H1 (cell line): ENCODE data around the gene OR4K14. TPM values are rescaled to one million over a fixed set of nuclear protein-coding genes. Genes with fewer than 3 reads are reported as not detected.

Experiments used
- CTCF ChIA-PET: fragments of 300-600 bp; sonication (Branson Sonifier 250); formaldehyde crosslinking; loops from one replicate; lab custom pipeline; 2021; ENCODE audit not compliant: partially characterized antibody; lab: Charles Lee
- POLR2A ChIA-PET: fragments of 300-600 bp; sonication (Branson Sonifier 250); formaldehyde crosslinking; loops from one replicate; lab custom pipeline; 2021; ENCODE audit warnings: inconsistent platforms; ENCODE audit not compliant: partially characterized antibody; lab: Charles Lee
- DNase-seq, 2 experiments: peaks; one replicate each; pipeline versions ENCODE4 v3.0.0 to v3.0.0-alpha.2; 2010 to 2022; ENCODE audit warnings: low spot score in 2 of 2, low read depth in 1 of 2, mixed read lengths in 1 of 2
- FAIRE-seq: peaks from 2 replicates; lab custom pipeline; 2011; peaks lifted over from hg19 to GRCh38; lab: Jason Lieb, UNC
- H2AFZ ChIP-seq: 2 replicates; pipeline ENCODE4 v1.8.1; 2012; ENCODE audit warnings: low read length, inconsistent platforms
- H2AK5ac ChIP-seq: 2 replicates; pipeline ENCODE4 v1.6.1; 2013; ENCODE audit warnings: low read depth, low read length
- H2BK120ac ChIP-seq: replicated peaks from 2 replicates; pipeline ENCODE3; 2013; ENCODE audit warnings: low read depth, low read length, inconsistent platforms
- H2BK12ac ChIP-seq: 2 replicates; pipeline ENCODE4 v1.6.1; 2013; ENCODE audit warnings: low read depth, low read length
- H2BK15ac ChIP-seq: 2 replicates; pipeline ENCODE4 v1.6.1; 2013; ENCODE audit warnings: low read length
- H2BK20ac ChIP-seq: 2 replicates; pipeline ENCODE4 v1.6.1; 2013; ENCODE audit warnings: low read length
- H2BK5ac ChIP-seq: 2 replicates; pipeline ENCODE4 v1.6.1; 2013; ENCODE audit warnings: low read depth, low read length
- H3K14ac ChIP-seq: 2 replicates; pipeline ENCODE4 v1.6.1; 2013; ENCODE audit warnings: inconsistent platforms; ENCODE audit not compliant: insufficient read length
- H3K18ac ChIP-seq: 2 replicates; pipeline ENCODE4 v1.6.1; 2013; ENCODE audit warnings: low read length; ENCODE audit errors: extremely low read depth
- H3K23ac ChIP-seq: 2 replicates; pipeline ENCODE4 v1.6.1; 2013; ENCODE audit warnings: inconsistent platforms; ENCODE audit not compliant: insufficient read length
- H3K23me2 ChIP-seq: 2 replicates; pipeline ENCODE4 v1.6.1; 2013; ENCODE audit warnings: low read depth, low read length
- H3K27ac ChIP-seq: 2 replicates; pipeline ENCODE4 v1.6.1; 2011; ENCODE audit warnings: low read depth, low read length, inconsistent platforms
- H3K27me3 ChIP-seq, 4 experiments: replicated peaks in 1 of 4; 1 replicate in 1 of 4; 2 replicates in 3 of 4; pipeline versions ENCODE4 v1.6.1 to v1.8.1; 2011 to 2013; ENCODE audit warnings: low read length in 3 of 4, mild to moderate bottlenecking in 3 of 4, inconsistent platforms in 2 of 4, mixed read lengths in 2 of 4, moderate library complexity in 1 of 4; ENCODE audit not compliant: control insufficient read depth in 3 of 4, insufficient read depth in 3 of 4; ENCODE audit errors: extremely low read depth in 1 of 4
- H3K36me3 ChIP-seq, 4 experiments: 2 replicates each; pipeline versions ENCODE4 v1.6.1 to v1.8.1; 2011 to 2013; ENCODE audit warnings: mild to moderate bottlenecking in 4 of 4, low read length in 3 of 4, moderate library complexity in 2 of 4, control low read depth in 1 of 4, inconsistent platforms in 1 of 4; ENCODE audit not compliant: insufficient read depth in 4 of 4, control insufficient read depth in 2 of 4
- H3K4ac ChIP-seq: replicated peaks from 2 replicates; pipeline ENCODE3; 2013; ENCODE audit warnings: low read length, low read depth, mixed read lengths, inconsistent platforms; ENCODE audit not compliant: insufficient read length
- H3K4me1 ChIP-seq, 4 experiments: replicated peaks in 1 of 4; 1 replicate in 1 of 4; 2 replicates in 3 of 4; pipeline versions ENCODE4 v1.6.1 to v1.8.1; 2011 to 2013; ENCODE audit warnings: low read length in 3 of 4, inconsistent platforms in 2 of 4, mixed read lengths in 1 of 4; ENCODE audit not compliant: insufficient read depth in 4 of 4, control insufficient read depth in 3 of 4
- H3K4me2 ChIP-seq, 2 experiments: 2 replicates each; pipeline versions ENCODE4 v1.6.1 to v1.8.1; 2011 to 2013; ENCODE audit warnings: low read depth in 2 of 2, low read length in 2 of 2, control low read depth in 1 of 2, inconsistent platforms in 1 of 2, mild to moderate bottlenecking in 1 of 2; ENCODE audit not compliant: insufficient read depth in 1 of 2
- H3K4me3 ChIP-seq, 4 experiments: fragments of 200-600, 300-600 bp in 1 of 4; sonication (generic), shearing (Covaris generic), sonication (Bioruptor Twin) in 1 of 4; 2 replicates each; pipeline versions ENCODE4 v1.5.1 to v1.8.1; 2011 to 2016; ENCODE audit warnings: low read length in 4 of 4, low read depth in 3 of 4, control low read depth in 2 of 4, inconsistent platforms in 2 of 4, mild to moderate bottlenecking in 2 of 4, mixed read lengths in 1 of 4, moderate library complexity in 1 of 4; ENCODE audit not compliant: insufficient read depth in 2 of 4; ENCODE audit errors: extremely low read depth in 1 of 4
- H3K56ac ChIP-seq: replicated peaks from 2 replicates; pipeline ENCODE3; 2013; ENCODE audit warnings: low read depth, mild to moderate bottlenecking, mixed read lengths, low read length, inconsistent platforms; ENCODE audit not compliant: insufficient read length
- H3K79me1 ChIP-seq: 2 replicates; pipeline ENCODE4 v1.6.1; 2013; ENCODE audit warnings: low read depth, low read length, control low read depth
- H3K79me2 ChIP-seq, 2 experiments: 2 replicates each; pipeline versions ENCODE4 v1.6.1 to v1.8.1; 2012 to 2013; ENCODE audit warnings: low read length in 2 of 2, mild to moderate bottlenecking in 2 of 2, inconsistent platforms in 1 of 2; ENCODE audit not compliant: insufficient read depth in 2 of 2, control insufficient read depth in 1 of 2
- H3K9ac ChIP-seq, 4 experiments: replicated peaks in 1 of 4; 1 replicate in 1 of 4; 2 replicates in 3 of 4; pipeline versions ENCODE4 v1.6.1 to v1.8.1; 2011 to 2013; ENCODE audit warnings: low read depth in 3 of 4, low read length in 3 of 4, control low read depth in 2 of 4, mild to moderate bottlenecking in 2 of 4, moderate library complexity in 2 of 4, inconsistent platforms in 1 of 4; ENCODE audit errors: extremely low read depth in 1 of 4
- H3K9me3 ChIP-seq, 2 experiments: 2 replicates each; pipeline versions ENCODE4 v1.6.1 to v1.8.1; 2012 to 2013; ENCODE audit warnings: mild to moderate bottlenecking in 2 of 2, moderate library complexity in 2 of 2, control low read depth in 1 of 2, inconsistent platforms in 1 of 2, low read depth in 1 of 2, low read length in 1 of 2, mixed read lengths in 1 of 2; ENCODE audit not compliant: insufficient read depth in 2 of 2
- H4K20me1 ChIP-seq, 2 experiments: replicated peaks in 1 of 2; 2 replicates each; pipeline versions ENCODE3 to v1.8.1; 2011 to 2013; ENCODE audit warnings: inconsistent platforms in 2 of 2, low read length in 2 of 2, mild to moderate bottlenecking in 1 of 2; ENCODE audit not compliant: insufficient read depth in 2 of 2, control insufficient read depth in 1 of 2
- H4K5ac ChIP-seq: 2 replicates; pipeline ENCODE4 v1.6.1; 2013; ENCODE audit warnings: low read length, low read depth, mixed read lengths, inconsistent platforms; ENCODE audit not compliant: insufficient read length
- H4K8ac ChIP-seq: 2 replicates; pipeline ENCODE4 v1.8.0; 2013; ENCODE audit warnings: mild to moderate bottlenecking, moderate library complexity, low read length, inconsistent platforms; ENCODE audit not compliant: insufficient read depth; ENCODE audit errors: extremely low read depth
- H4K91ac ChIP-seq: replicated peaks from 2 replicates; pipeline ENCODE3; 2013; ENCODE audit warnings: low read length, mixed read lengths, inconsistent platforms; ENCODE audit not compliant: insufficient read length
- ASH2L ChIP-seq: fragments of 200-600, 300-600 bp; sonication (generic); IDR thresholded peaks from one replicate; pipeline ENCODE4 v1.7.1; 2017; ENCODE audit warnings: low read length
- ATF3 ChIP-seq: IDR thresholded peaks from 2 replicates; pipeline ENCODE4 v1.6.1; 2011; ENCODE audit warnings: low read depth, mild to moderate bottlenecking, low read length; ENCODE audit not compliant: insufficient read depth
- BRCA1 ChIP-seq: IDR thresholded peaks from 2 replicates; pipeline ENCODE4 v1.6.1; 2012; ENCODE audit warnings: low read depth, low read length, improper control_type of control experiment
- FOSL1 ChIP-seq: IDR thresholded peaks from 2 replicates; pipeline ENCODE4 v1.6.1; 2011; ENCODE audit warnings: mild to moderate bottlenecking, low read depth, low read length, moderate library complexity; ENCODE audit not compliant: insufficient read depth
- HDAC6 ChIP-seq: IDR thresholded peaks from one replicate; pipeline ENCODE4 v1.7.1; 2012; ENCODE audit warnings: low read depth, mild to moderate bottlenecking, inconsistent platforms, low read length, moderate library complexity
- KDM4A ChIP-seq: IDR thresholded peaks from one replicate; pipeline ENCODE4 v1.7.1; 2012; ENCODE audit warnings: low read depth, mild to moderate bottlenecking, moderate library complexity, low read length, inconsistent platforms; ENCODE audit not compliant: severe bottlenecking
- NRF1 ChIP-seq: IDR thresholded peaks from 2 replicates; pipeline ENCODE4 v1.6.1; 2011; ENCODE audit warnings: mild to moderate bottlenecking, low read depth, low read length, improper control_type of control experiment
- PHF8 ChIP-seq: fragments of 200-600 bp; sonication (generic); conservative IDR thresholded peaks from 2 replicates; pipeline ENCODE4 v1.7.1; 2012; ENCODE audit warnings: low read depth, mild to moderate bottlenecking, inconsistent platforms, low read length, moderate library complexity
- POLR2AphosphoS5 ChIP-seq: IDR thresholded peaks from 2 replicates; pipeline ENCODE4 v1.6.1; 2011; ENCODE audit warnings: low read depth, low read length
- POU5F1 ChIP-seq: IDR thresholded peaks from 2 replicates; pipeline ENCODE4 v1.6.1; 2011; ENCODE audit warnings: low read depth, mild to moderate bottlenecking, low read length, moderate library complexity
- SIRT6 ChIP-seq: IDR thresholded peaks from one replicate; pipeline ENCODE4 v1.7.1; 2012; ENCODE audit warnings: low read length, inconsistent platforms
- SP2 ChIP-seq: IDR thresholded peaks from 2 replicates; pipeline ENCODE4 v1.6.1; 2012; ENCODE audit warnings: mild to moderate bottlenecking, low read length, inconsistent platforms
- TAF7 ChIP-seq: optimal IDR thresholded peaks from 2 replicates; pipeline ENCODE3; 2011; ENCODE audit warnings: low read depth, mild to moderate bottlenecking, inconsistent platforms, low read length, moderate library complexity, borderline replicate concordance
- WGBS, 2 experiments: shearing (Covaris generic) in 1 of 2; methylation state at CpG; one replicate each; pipeline versions ENCODE4 v1.1.6 to v1.1.7; 2013 to 2015; ENCODE audit warnings: low lambda C conversion rate in 2 of 2, mixed read lengths in 2 of 2, inconsistent platforms in 1 of 2, low coverage in 1 of 2, missing lambda C conversion rate in 1 of 2; ENCODE audit not compliant: insufficient replicate concordance in 2 of 2, insufficient coverage in 1 of 2, insufficient read length in 1 of 2; ENCODE audit errors: extremely low coverage in 1 of 2, missing lambda C conversion rate in 1 of 2; 5-methylcytosine and 5-hydroxymethylcytosine counted together
- polyA plus RNA-seq, 7 experiments: library from polyadenylated mRNA; depleted of rRNA in 3 of 7; stranded (reverse) in 5 of 7; unstranded in 2 of 7; fragments of >200 nt in 5 of 7; fragments of 200-250 nt in 2 of 7; gene quantifications; 1 replicate in 5 of 7; 2 replicates in 1 of 7; 4 replicates in 1 of 7; pipeline versions ENCODE4 v1.2.1 to v1.2.3, GENCODE V29; 2011 to 2013; ENCODE audit warnings: missing spikeins in 2 of 7, mixed read lengths in 2 of 7
- total RNA-seq: library from RNA; stranded (reverse); fragmentation: NEBNext Ultra II Directional; extraction: Animal tissue kit (Norgen Biotek cat#: 25700); gene quantifications from 2 replicates; pipeline ENCODE4 v1.2.1, GENCODE V29; 2021

OR4K14 gene
- total and polyA plus RNA-seq, 2 of the 8 experiments (the other 6 are each of a cell fraction or from before 2014, with no cell fraction given): not detected

DNA sequence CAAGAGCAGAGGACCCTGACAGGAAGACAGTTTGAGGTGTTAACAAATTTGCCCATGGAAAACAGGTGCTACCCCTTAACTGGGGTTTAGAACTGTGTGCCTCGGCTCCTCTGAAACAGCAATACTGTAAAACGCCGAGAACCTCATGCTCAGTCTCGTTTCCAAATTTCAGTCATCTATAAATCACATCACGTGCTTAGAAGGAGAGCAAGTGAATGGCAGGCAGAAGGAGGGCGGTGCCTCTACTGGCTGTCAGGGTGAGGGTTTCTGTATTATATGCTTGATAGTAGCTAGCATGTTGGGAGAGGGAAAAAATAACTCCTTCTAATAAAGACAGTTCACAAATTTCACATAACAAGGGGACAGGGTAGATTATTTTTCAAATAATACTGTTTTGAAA, 12.0 kb upstream of the OR4K14 start:
- no peaks in the 10 kb centered on the region for H3K79me2 ChIP-seq
- no peak overlapping the region for H2AK5ac ChIP-seq
- no peak overlapping the region for H2BK120ac ChIP-seq
- no peak overlapping the region for H4K5ac ChIP-seq
- no peak overlapping the region for H4K91ac ChIP-seq
- H3K4ac ChIP-seq: no peak overlapping the region
- no peak overlapping the region for H2BK5ac ChIP-seq
- no peak overlapping the region for H2BK12ac ChIP-seq
- H3K4me1 ChIP-seq: no peaks in the 10 kb centered on the region
- no peak overlapping the region for H3K14ac ChIP-seq
- no peaks in the 10 kb centered on the region for H4K20me1 ChIP-seq
- 72% methylated on average over 6 of the region's 6 CpGs; no CpG with 5 or more reads in 1 of the 2 experiments for WGBS, 2 experiments
- no peak for DNase-seq
- no peak overlapping the region for H3K4me2 ChIP-seq
- no peak overlapping the region for H3K4me3 ChIP-seq
- H2BK20ac ChIP-seq: no peak overlapping the region
- H3K23ac ChIP-seq: no peak overlapping the region
- H3K27ac ChIP-seq: no peak overlapping the region
- POLR2A ChIA-PET: no interaction called here
- H3K27me3 ChIP-seq: no peaks in the 10 kb centered on the region
- TF ChIP-seq TAF7 (no peak), HDAC6 (no peak), NRF1 (no peak), FOSL1 (no peak), POLR2AphosphoS5 (no peak), ATF3 (no peak), POU5F1 (no peak), BRCA1 (no peak), SIRT6 (no peak), ASH2L (no peak), SP2 (no peak), PHF8 (no peak), KDM4A (no peak)
- H3K18ac ChIP-seq: no peak overlapping the region
- no peaks in the 10 kb centered on the region; a peak in 1 of 8 replicates for H3K36me3 ChIP-seq
- no peak overlapping the region for H2BK15ac ChIP-seq
- H3K23me2 ChIP-seq: no peaks in the 10 kb centered on the region
- H3K56ac ChIP-seq: no peak overlapping the region
- H3K79me1 ChIP-seq: no peaks in the 10 kb centered on the region
- H3K9me3 ChIP-seq: peaks cover 62 to 67% of the 10 kb centered on the region in 2 experiments
- no peak overlapping the region for H4K8ac ChIP-seq
- no peak for FAIRE-seq
- H2AFZ ChIP-seq: no peak overlapping the region
- CTCF ChIA-PET: no interaction called here
- H3K9ac ChIP-seq: no peak overlapping the region
